Spleen (tissue), 11 donors: ENCODE data around the gene VPS26B. TPM values are rescaled to one million over a fixed set of nuclear protein-coding genes. Genes with fewer than 3 reads are reported as not detected.

Experiments
- DNase-seq: peaks from one replicate; pipeline ENCODE4 v3.0.0-alpha.2; 2020
- H3K27ac ChIP-seq, 8 donors: fragments of 200-600 bp; sonication (generic) in 7 of 8; 1 replicate in 4 of 8; 2 replicates in 4 of 8; pipeline versions ENCODE4 v1.5.0 to v1.8.0; 2016 to 2021; ENCODE audit warnings: inconsistent platforms in 4 of 8, mild to moderate bottlenecking in 4 of 8, moderate library complexity in 1 of 8
- H3K27me3 ChIP-seq, 7 donors: fragments of 200-600 bp; sonication (generic) in 6 of 7; replicated peaks in 1 of 7; 1 replicate in 4 of 7; 2 replicates in 3 of 7; pipeline versions ENCODE4 v1.5.0 to v1.8.0; 2016 to 2021; ENCODE audit warnings: inconsistent platforms in 3 of 7, mild to moderate bottlenecking in 1 of 7
- H3K36me3 ChIP-seq, 6 donors: fragments of 200-600 bp; sonication (generic) in 5 of 6; 1 replicate in 4 of 6; 2 replicates in 2 of 6; pipeline versions ENCODE4 v1.5.0 to v1.8.0; 2016 to 2021; ENCODE audit warnings: inconsistent platforms in 2 of 6
- H3K4me1 ChIP-seq, 6 donors: fragments of 200-600 bp; sonication (generic) in 5 of 6; 1 replicate in 3 of 6; 2 replicates in 3 of 6; pipeline versions ENCODE4 v1.5.0 to v1.8.0; 2016 to 2021; ENCODE audit warnings: inconsistent platforms in 3 of 6
- H3K4me3 ChIP-seq, 8 donors: fragments of 200-600 bp; sonication (generic) in 7 of 8; 1 replicate in 4 of 8; 2 replicates in 4 of 8; pipeline versions ENCODE4 v1.5.0 to v1.8.0; 2016 to 2021; ENCODE audit warnings: inconsistent platforms in 4 of 8, mild to moderate bottlenecking in 4 of 8, moderate library complexity in 2 of 8
- H3K9me3 ChIP-seq, 8 donors: fragments of 200-600 bp; sonication (generic) in 7 of 8; 1 replicate in 4 of 8; 2 replicates in 4 of 8; pipeline versions ENCODE4 v1.5.0 to v1.8.0; 2016 to 2021; ENCODE audit warnings: inconsistent platforms in 4 of 8
- CTCF ChIP-seq, 11 experiments: fragments of 200-600 bp in 7 of 11; fragments of 450-650 bp in 4 of 11; sonication (generic) in 4 of 11; IDR thresholded peaks in 8 of 11; conservative IDR thresholded peaks in 3 of 11; 1 replicate in 7 of 11; 2 replicates in 4 of 11; pipeline versions ENCODE4 v1.4.0 to v1.8.0; 2016 to 2021; ENCODE audit warnings: antibody characterized with exemption in 11 of 11, inconsistent platforms in 4 of 11, mild to moderate bottlenecking in 1 of 11
- POLR2A ChIP-seq, 3 donors: fragments of 450-650 bp; IDR thresholded peaks; one replicate each; pipeline ENCODE4 v1.5.1; 2017; ENCODE audit warnings: antibody characterized with exemption in 3 of 3, mild to moderate bottlenecking in 1 of 3
- POLR2AphosphoS5 ChIP-seq, 3 donors: sonication (generic); formaldehyde crosslinking; IDR thresholded peaks; one replicate each; pipeline ENCODE4 v1.5.1; 2017; ENCODE audit warnings: antibody characterized with exemption in 3 of 3
- WGBS, 5 donors: extraction: QIAGEN DNeasy Blood & Tissue Kit in 3 of 5; methylation state at CpG; one replicate each; pipeline versions ENCODE4 v1.1.5 to v1.1.7; 2013 to 2018; 5-methylcytosine and 5-hydroxymethylcytosine counted together
- intact Hi-C: fragments of 100-400 bp; cut with DNase I; formaldehyde crosslinking; loops from one replicate; pipeline ENCODE4 v1.15.0; 2023; ENCODE audit warnings: low total_unique reads
- polyA plus RNA-seq, 3 donors: library from polyadenylated mRNA; stranded (reverse); fragments of 200-250 nt; gene quantifications; one replicate each; pipeline ENCODE4 v1.2.1, GENCODE V29; 2013
- total RNA-seq, 7 donors: library from RNA; depleted of rRNA in 3 of 7; stranded (reverse); fragments of >200 nt in 3 of 7; fragmentation: NEBNext Ultra II Directional in 4 of 7; extraction: Animal tissue kit (Norgen Biotek cat#: 25700) in 4 of 7; gene quantifications; one replicate each; pipeline versions ENCODE4 v1.1.0 to v1.2.1, GENCODE V29; 2016 to 2021
- donor health status: healthy with polysubstance abuse.
- donor health status: DM: no; HTN: no; CAD: no; lungs with moderate emphysema.
- donor health status: DM: no; HTN: no; CAD: no.
- donor health status: Bipolar disorder and iron deficiency.
- donor health status: healthy.
- donor health status: DM: no; HTN: no; CAD: no.
- donor health status: DM: yes; HTN: yes; CAD: no.

The VPS26B gene
- total and polyA plus RNA-seq, 10 donors: 9.7 to 48.9 (median 38.9) TPM

- no peaks in the 10 kb centered on the region for H3K9me3 ChIP-seq
- intact Hi-C loops: no loop called here
- TF ChIP-seq POLR2AphosphoS5 (IDR thresholded peaks at IDR 0.05): no peak
- TF ChIP-seq CTCF (IDR thresholded peaks at IDR 0.05 in 8 of 11, conservative IDR thresholded peaks at IDR 0.05 in 3 of 11): no peak
- no peak for TF ChIP-seq POLR2A (IDR thresholded peaks at IDR 0.05)
- WGBS, 5 donors: 73 to 96% (median 93%) methylated on average over 6 of the region's 6 CpGs
- no peak for DNase-seq
- no peaks in the 10 kb centered on the region for H3K4me1 ChIP-seq
- no peak overlapping the region for H3K27ac ChIP-seq
- H3K27me3 ChIP-seq: peaks cover 0 to 4% (median 0%) of the 10 kb centered on the region in 7 donors
- H3K36me3 ChIP-seq: no peaks in the 10 kb centered on the region
- H3K4me3 ChIP-seq: no peak overlapping the region
These were observed 66.7 kb downstream of the VPS26B start for GRCh38 chr11:134291196-134291595.

GRCh38 chr11:134292661-134293060 lies 68.2 kb downstream of the VPS26B start:
- Histone ChIP-seq H3K4me1 (no peaks in the 10 kb centered on the region), H3K4me3 (no peak overlapping the region), H3K27me3 (peaks cover 0 to 4% (median 0%) of the 10 kb centered on the region in 7 donors), H3K27ac (no peak overlapping the region), H3K36me3 (no peaks in the 10 kb centered on the region), H3K9me3 (no peaks in the 10 kb centered on the region)
- intact Hi-C loops: no loop called here
- DNase-seq: no peak
- TF ChIP-seq POLR2AphosphoS5 (IDR thresholded peaks at IDR 0.05) (no peak), POLR2A (IDR thresholded peaks at IDR 0.05) (no peak)
- 73 to 92% (median 84%) methylated on average over 13 to 15 of the region's 15 CpGs for WGBS, 5 donors

- no peaks in the 10 kb centered on the region for H3K9me3 ChIP-seq
- WGBS, 5 donors: 78 to 84% (median 79%) methylated on average over 18 to 20 of the region's 20 CpGs
- peaks cover 0 to 4% (median 0%) of the 10 kb centered on the region in 7 donors for H3K27me3 ChIP-seq
- H3K27ac ChIP-seq: no peak overlapping the region
- intact Hi-C loops: no loop called here
- H3K36me3 ChIP-seq: no peaks in the 10 kb centered on the region
- TF ChIP-seq CTCF (IDR thresholded peaks at IDR 0.05 in 8 of 11, conservative IDR thresholded peaks at IDR 0.05 in 3 of 11) (no peak), POLR2AphosphoS5 (IDR thresholded peaks at IDR 0.05) (no peak), POLR2A (IDR thresholded peaks at IDR 0.05) (no peak)
- no peak for DNase-seq
- H3K4me3 ChIP-seq: no peak overlapping the region
- H3K4me1 ChIP-seq: no peaks in the 10 kb centered on the region
These were observed 68.9 kb downstream of the VPS26B start for GRCh38 chr11:134293119-134294113.

DNA sequence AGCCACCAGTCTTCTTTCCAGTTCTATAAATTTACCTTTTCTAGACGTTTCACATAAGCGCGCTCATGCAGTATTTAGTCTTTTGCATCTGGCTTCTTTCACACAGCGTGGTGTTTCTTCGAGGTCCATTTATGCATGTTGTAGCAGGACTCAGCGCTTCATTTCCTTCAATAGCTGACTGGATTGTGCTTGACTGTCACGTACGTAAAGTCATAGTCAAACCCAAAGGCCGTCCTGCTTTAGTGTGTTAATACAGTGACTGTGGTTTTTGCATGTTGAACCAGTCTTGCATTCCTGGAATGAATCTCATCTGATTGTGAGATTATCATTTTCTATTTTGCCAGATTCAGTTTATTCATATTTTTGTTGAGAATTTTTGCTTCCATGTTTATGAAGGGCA lies 70.2 kb downstream of the VPS26B start:
- WGBS, 5 donors: 61 to 86% (median 77%) methylated on average over 9 of the region's 9 CpGs
- intact Hi-C loops: no loop called here

More for the DNA sequence above, 70.2 kb downstream of the VPS26B start:
- Histone ChIP-seq H3K4me3 (no peak overlapping the region), H3K4me1 (no peaks in the 10 kb centered on the region), H3K9me3 (no peaks in the 10 kb centered on the region), H3K36me3 (no peaks in the 10 kb centered on the region), H3K27me3 (peaks cover 0 to 4% (median 0%) of the 10 kb centered on the region in 7 donors), H3K27ac (no peak overlapping the region)
- TF ChIP-seq POLR2A (IDR thresholded peaks at IDR 0.05): no peak
- TF ChIP-seq POLR2AphosphoS5 (IDR thresholded peaks at IDR 0.05): no peak
- TF ChIP-seq CTCF (IDR thresholded peaks at IDR 0.05 in 8 of 11, conservative IDR thresholded peaks at IDR 0.05 in 3 of 11): no peak
- DNase-seq: no peak

Other genes starting within 250 kb of the VPS26B start
- gene JAM3, start 155.6 kb upstream of the VPS26B start, total RNA-seq: 10 to 100 TPM; 20.8 to 28.7 (median 24.7) TPM
- 10 to 100 TPM in 2 of 3 donors, 1 to 10 TPM in 1; 9.5 to 20.5 (median 17.8) TPM for gene JAM3, start 155.6 kb upstream of the VPS26B start, polyA plus RNA-seq
- gene NCAPD3, start 704 bp upstream of the VPS26B start, total RNA-seq: 10 to 100 TPM; 20.2 to 33.0 (median 24.3) TPM
- 1 to 10 TPM; 3.0 to 5.5 (median 4.0) TPM for gene NCAPD3, start 704 bp upstream of the VPS26B start, polyA plus RNA-seq
- gene THYN1, start 28.7 kb downstream of the VPS26B start, total RNA-seq: 10 to 100 TPM; 24.5 to 54.8 (median 36.7) TPM
- 10 to 100 TPM; 40.1 to 54.2 (median 51.9) TPM for gene THYN1, start 28.7 kb downstream of the VPS26B start, polyA plus RNA-seq
- gene ACAD8, start 28.9 kb downstream of the VPS26B start, total RNA-seq: 10 to 100 TPM; 19.7 to 37.5 (median 28.4) TPM
- 10 to 100 TPM; 15.7 to 20.5 (median 18.9) TPM for gene ACAD8, start 28.9 kb downstream of the VPS26B start, polyA plus RNA-seq
- gene GLB1L3, start 51.7 kb downstream of the VPS26B start, total RNA-seq: under 1 TPM in 4 of 7 donors, not detected in 3; 0.14 to 0.25 (median 0.22) TPM
- under 1 TPM in 2 of 3 donors, not detected in 1; 0.13 to 0.21 TPM for gene GLB1L3, start 51.7 kb downstream of the VPS26B start, polyA plus RNA-seq
- gene GLB1L2, start 107.3 kb downstream of the VPS26B start, total RNA-seq: 1 to 10 TPM in 1 of 7 donors, under 1 TPM in 5, not detected in 1; 0.36 to 1.5 (median 0.65) TPM
- gene GLB1L2, start 107.3 kb downstream of the VPS26B start, polyA plus RNA-seq: under 1 TPM; 0.29 to 0.48 (median 0.46) TPM
- 1 to 10 TPM in 6 of 7 donors, under 1 TPM in 1; 0.81 to 4.0 (median 1.7) TPM for gene B3GAT1, start 187.6 kb downstream of the VPS26B start, total RNA-seq
- gene B3GAT1, start 187.6 kb downstream of the VPS26B start, polyA plus RNA-seq: 1 to 10 TPM in 1 of 3 donors, under 1 TPM in 2; 0.43 to 2.1 (median 0.96) TPM